Peyer's patch (tissue), 4 donors: Measurements from ENCODE around the gene MKI67. TPM values are rescaled to one million over a fixed set of nuclear protein-coding genes. Genes with fewer than 3 reads are reported as not detected.

ENCODE experiments used
- DNase-seq, 3 donors: peaks; one replicate each; pipeline ENCODE4 v3.0.0-alpha.2; 2017 to 2019
- H3K27ac ChIP-seq, 4 donors: fragments of 200-600 bp; sonication (generic); one replicate each; pipeline ENCODE4 v1.5.1; 2016 to 2019
- H3K27me3 ChIP-seq, 2 donors: fragments of 200-600 bp; sonication (generic); one replicate each; pipeline ENCODE4 v1.5.1; 2019
- H3K36me3 ChIP-seq, 3 donors: fragments of 200-600 bp; sonication (generic); one replicate each; pipeline ENCODE4 v1.5.1; 2016 to 2019
- H3K4me1 ChIP-seq, 4 donors: fragments of 200-600 bp; sonication (generic); one replicate each; pipeline ENCODE4 v1.5.1; 2016 to 2019
- H3K4me3 ChIP-seq, 4 donors: fragments of 200-600 bp; sonication (generic); 1 replicate in 3 of 4; 2 replicates in 1 of 4; pipeline ENCODE4 v1.5.1; 2016 to 2019; ENCODE audit warnings: mild to moderate bottlenecking in 1 of 4
- H3K9me3 ChIP-seq, 4 donors: fragments of 200-600 bp; sonication (generic); one replicate each; pipeline ENCODE4 v1.5.1; 2016 to 2019; ENCODE audit warnings: mild to moderate bottlenecking in 1 of 4
- POLR2A ChIP-seq, 2 donors: fragments of 450-650 bp; IDR thresholded peaks; one replicate each; pipeline ENCODE4 v1.5.1; 2017; ENCODE audit warnings: antibody characterized with exemption in 2 of 2, mild to moderate bottlenecking in 2 of 2, moderate library complexity in 2 of 2
- total RNA-seq, 4 donors: library from RNA; depleted of rRNA; stranded (reverse); fragments of >200 nt; gene quantifications; one replicate each; pipeline ENCODE4 v1.1.0, GENCODE V29; 2016
- TF ChIP-seq, protein P1 (sequence below), 6 experiments: fragments of 450-650 bp in 4 of 6; fragments of 200-600 bp in 2 of 6; sonication (generic) in 1 of 6; IDR thresholded peaks; one replicate each; pipeline ENCODE4 v1.5.1; 2017 to 2019; ENCODE audit warnings: antibody characterized with exemption in 6 of 6, mild to moderate bottlenecking in 3 of 6, moderate library complexity in 1 of 6

The MKI67 gene
- total RNA-seq, 4 donors from 2014 or later: 11.9 to 74.3 (median 18.9) TPM

DNA sequence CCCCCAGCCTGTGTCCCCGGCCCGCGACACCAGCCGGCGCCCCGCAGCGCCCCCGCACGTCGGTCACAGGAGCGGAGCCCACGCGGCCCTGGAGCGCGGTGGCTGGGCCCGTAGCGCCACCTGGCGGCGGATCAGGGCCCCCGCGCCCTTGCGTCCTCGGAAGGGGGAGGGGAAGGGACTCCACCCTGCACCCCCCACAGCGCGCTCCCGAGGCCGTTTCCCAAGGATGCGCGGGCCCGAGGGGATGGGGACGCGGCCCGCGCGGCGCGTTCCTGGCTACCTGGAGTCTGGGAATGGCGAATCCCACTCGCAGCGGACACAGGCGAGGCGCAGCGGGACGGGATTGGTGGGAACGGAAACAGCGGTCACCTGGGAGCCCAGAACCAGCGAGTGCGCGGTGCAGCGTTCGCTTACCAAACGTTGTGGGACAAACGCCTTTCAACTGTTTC lies 23.8 kb upstream of the MKI67 start:
- TF ChIP-seq POLR2A (IDR thresholded peaks at IDR 0.05): no peak
- TF ChIP-seq, protein P1, sequence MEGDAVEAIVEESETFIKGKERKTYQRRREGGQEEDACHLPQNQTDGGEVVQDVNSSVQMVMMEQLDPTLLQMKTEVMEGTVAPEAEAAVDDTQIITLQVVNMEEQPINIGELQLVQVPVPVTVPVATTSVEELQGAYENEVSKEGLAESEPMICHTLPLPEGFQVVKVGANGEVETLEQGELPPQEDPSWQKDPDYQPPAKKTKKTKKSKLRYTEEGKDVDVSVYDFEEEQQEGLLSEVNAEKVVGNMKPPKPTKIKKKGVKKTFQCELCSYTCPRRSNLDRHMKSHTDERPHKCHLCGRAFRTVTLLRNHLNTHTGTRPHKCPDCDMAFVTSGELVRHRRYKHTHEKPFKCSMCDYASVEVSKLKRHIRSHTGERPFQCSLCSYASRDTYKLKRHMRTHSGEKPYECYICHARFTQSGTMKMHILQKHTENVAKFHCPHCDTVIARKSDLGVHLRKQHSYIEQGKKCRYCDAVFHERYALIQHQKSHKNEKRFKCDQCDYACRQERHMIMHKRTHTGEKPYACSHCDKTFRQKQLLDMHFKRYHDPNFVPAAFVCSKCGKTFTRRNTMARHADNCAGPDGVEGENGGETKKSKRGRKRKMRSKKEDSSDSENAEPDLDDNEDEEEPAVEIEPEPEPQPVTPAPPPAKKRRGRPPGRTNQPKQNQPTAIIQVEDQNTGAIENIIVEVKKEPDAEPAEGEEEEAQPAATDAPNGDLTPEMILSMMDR (IDR thresholded peaks at IDR 0.05): peak; percentile 56 to 99 (median 86)
- Histone ChIP-seq H3K27ac (no peak overlapping the region), H3K9me3 (no peaks in the 10 kb centered on the region), H3K27me3 (no peaks in the 10 kb centered on the region), H3K4me1 (no peaks in the 10 kb centered on the region), H3K4me3 (peak overlapping the region; percentile 31 to 67 (median 54)), H3K36me3 (no peaks in the 10 kb centered on the region)
- peak; percentile 31 to 86 (median 79) for DNase-seq

DNA sequence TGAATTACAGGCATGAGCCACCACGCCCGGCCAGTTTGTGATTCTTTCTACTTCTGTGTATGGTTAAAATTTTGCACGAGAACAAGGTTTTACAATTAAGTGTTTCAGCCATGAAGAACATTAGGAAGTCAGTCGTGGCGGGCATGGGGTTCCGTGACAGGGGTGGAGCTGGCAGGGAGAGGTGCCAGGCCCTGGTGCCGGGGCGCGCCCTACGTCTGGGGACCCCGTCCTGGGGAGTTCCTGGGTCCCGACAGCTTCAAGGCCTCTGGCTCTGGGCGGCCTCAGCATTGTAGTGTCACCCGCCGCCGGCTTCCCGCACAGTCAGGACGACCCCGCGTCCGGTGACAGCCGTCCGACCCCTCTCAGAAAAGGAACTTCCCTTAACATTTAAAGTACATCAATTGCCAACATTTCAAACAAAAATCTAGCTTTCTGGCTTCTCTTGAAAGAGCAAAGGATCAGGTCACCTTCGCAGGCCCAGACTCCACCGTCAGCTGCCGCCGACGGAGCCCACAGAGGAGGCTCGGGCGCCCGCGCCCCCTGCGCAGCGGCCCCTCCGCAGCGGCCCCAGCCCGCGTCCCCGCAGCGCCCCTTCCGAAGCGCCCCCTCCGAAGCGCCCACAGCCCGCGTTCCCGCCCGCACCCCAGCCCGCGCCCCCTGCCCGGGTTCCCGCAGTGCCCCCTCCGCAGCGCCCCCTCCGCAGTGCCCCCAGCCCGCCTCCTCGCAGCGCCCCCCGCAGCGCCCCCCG lies 23.2 kb upstream of the MKI67 start:
- Histone ChIP-seq H3K4me1 (no peaks in the 10 kb centered on the region), H3K36me3 (no peaks in the 10 kb centered on the region), H3K27me3 (no peaks in the 10 kb centered on the region), H3K27ac (no peak overlapping the region), H3K9me3 (no peaks in the 10 kb centered on the region), H3K4me3 (peak overlapping the region in 3 of 4 donors; percentile 44 to 67 (median 63))
- no peak for DNase-seq
- TF ChIP-seq POLR2A (IDR thresholded peaks at IDR 0.05): no peak
- TF ChIP-seq, protein P1 (IDR thresholded peaks at IDR 0.05): no peak

DNA sequence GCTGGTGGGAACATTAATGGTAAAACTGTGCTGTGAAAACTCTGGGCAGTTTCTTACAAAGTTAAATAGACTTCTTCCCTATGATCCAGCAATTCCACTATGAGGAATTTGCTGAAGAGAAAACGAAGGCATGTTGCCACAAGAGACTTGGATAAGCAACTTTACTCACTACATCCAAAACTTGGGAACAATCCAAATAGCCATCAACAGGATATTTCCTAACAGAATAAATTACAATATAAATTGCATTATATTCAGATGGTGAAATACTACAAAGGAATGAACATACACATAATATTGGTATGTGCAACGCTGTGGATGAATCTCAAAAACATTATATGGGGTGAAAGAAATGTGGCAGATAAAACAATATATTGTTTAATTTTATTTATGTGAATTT lies 21.4 kb upstream of the MKI67 start:
- Histone ChIP-seq H3K9me3 (no peaks in the 10 kb centered on the region), H3K36me3 (no peaks in the 10 kb centered on the region), H3K27ac (no peak overlapping the region), H3K4me3 (no peak overlapping the region), H3K4me1 (no peaks in the 10 kb centered on the region), H3K27me3 (no peaks in the 10 kb centered on the region)
- TF ChIP-seq, protein P1 (IDR thresholded peaks at IDR 0.05): no peak
- no peak for TF ChIP-seq POLR2A (IDR thresholded peaks at IDR 0.05)
- no peak for DNase-seq

DNA sequence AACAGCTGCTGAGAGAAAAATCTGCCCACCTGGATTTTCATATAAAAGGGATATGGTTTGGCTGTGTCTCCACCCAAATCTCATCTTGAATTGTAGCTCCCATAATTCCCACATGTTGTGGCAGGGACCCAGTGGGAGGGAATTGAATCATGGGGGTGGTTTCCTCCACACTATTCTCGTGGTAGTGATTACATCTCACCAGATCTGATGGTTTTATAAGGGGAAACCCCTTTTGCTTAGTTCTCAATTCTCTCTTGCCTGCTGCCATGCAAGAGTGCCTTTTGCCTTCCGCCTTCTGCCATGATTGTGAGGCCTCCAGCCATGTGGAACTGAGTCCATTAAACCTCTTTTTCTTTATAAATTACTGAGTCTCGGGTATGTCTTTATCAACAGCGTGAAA lies 20.8 kb upstream of the MKI67 start:
- Histone ChIP-seq H3K4me1 (no peaks in the 10 kb centered on the region), H3K9me3 (no peaks in the 10 kb centered on the region), H3K27ac (no peak overlapping the region), H3K27me3 (no peaks in the 10 kb centered on the region), H3K36me3 (no peaks in the 10 kb centered on the region), H3K4me3 (no peak overlapping the region)
- TF ChIP-seq POLR2A (IDR thresholded peaks at IDR 0.05): no peak
- TF ChIP-seq, protein P1 (IDR thresholded peaks at IDR 0.05): no peak
- DNase-seq: no peak

DNA sequence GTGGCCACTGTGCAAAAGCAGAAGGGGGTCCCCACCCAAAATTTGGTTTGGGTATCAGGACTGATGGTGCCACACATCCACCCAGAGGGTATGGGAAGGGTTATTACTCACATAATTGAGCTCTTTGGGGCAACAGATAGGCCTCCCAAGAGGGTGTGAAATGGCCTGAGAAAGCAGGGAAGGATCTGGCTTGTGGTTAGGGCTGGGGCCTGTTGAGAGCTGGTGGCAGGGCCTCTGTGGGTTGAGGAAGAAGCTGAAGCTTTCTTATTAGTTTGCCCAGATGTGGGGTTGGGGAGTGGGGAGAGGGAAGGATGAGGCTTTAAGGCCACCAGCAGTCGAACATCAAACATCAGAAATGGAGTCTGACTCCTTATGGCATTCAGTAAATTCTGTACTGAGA lies 18.3 kb upstream of the MKI67 start:
- Histone ChIP-seq H3K36me3 (no peaks in the 10 kb centered on the region), H3K27me3 (no peaks in the 10 kb centered on the region), H3K27ac (no peak overlapping the region), H3K4me1 (no peaks in the 10 kb centered on the region), H3K4me3 (no peak overlapping the region), H3K9me3 (no peaks in the 10 kb centered on the region)
- DNase-seq: no peak
- TF ChIP-seq, protein P1 (IDR thresholded peaks at IDR 0.05): no peak
- no peak for TF ChIP-seq POLR2A (IDR thresholded peaks at IDR 0.05)
